A549 (cell line): Measurements from ENCODE around the gene ELAVL4. TPM values are rescaled to one million over a fixed set of nuclear protein-coding genes. Genes with fewer than 3 reads are reported as not detected.

Source experiments
- ATAC-seq, 2 experiments: fragments of 200-7000 bp in 1 of 2; fragments of >200 bp in 1 of 2; cut with Nextera tagmentation in 1 of 2; cut with Tn5 transposase in 1 of 2; 3 replicates each; pipeline versions ENCODE4 v1.8.0 to v1.9.1; 2018 to 2020; ENCODE audit warnings: mild to moderate bottlenecking in 1 of 2, moderate library complexity in 1 of 2
- CTCF ChIA-PET: fragments of 300-600 bp; sonication (Branson Sonifier 250); formaldehyde crosslinking; extraction: SDS; loops from one replicate; lab custom pipeline; 2021; ENCODE audit warnings: antibody characterized with exemption, inconsistent platforms; lab: Yijun Ruan, JAX
- POLR2A ChIA-PET: fragments of 350-600 bp; formaldehyde crosslinking; extraction: SDS; loops from one replicate; lab custom pipeline; 2021; ENCODE audit warnings: antibody characterized with exemption, inconsistent platforms; lab: Yijun Ruan, JAX
- DNase-seq, 2 experiments: peaks; one replicate each; pipeline versions ENCODE4 v3.0.0 to v3.0.0-alpha.2; 2011 to 2016; ENCODE audit warnings: low read depth in 1 of 2, low spot score in 1 of 2
- FAIRE-seq: peaks from 2 replicates; lab custom pipeline; 2011; peaks lifted over from hg19 to GRCh38; lab: Jason Lieb, UNC
- H3K27ac ChIP-seq, 2 experiments: fragments of >200 bp; sonication (Bioruptor Twin); formaldehyde crosslinking; 3 replicates each; pipeline ENCODE4 v1.5.1; 2016 to 2017
- H3K4me1 ChIP-seq: fragments of >200 bp; sonication (Bioruptor Twin); formaldehyde crosslinking; 3 replicates; pipeline ENCODE4 v1.6.1; 2016
- H3K4me2 ChIP-seq: fragments of >200 bp; sonication (Bioruptor Twin); formaldehyde crosslinking; 3 replicates; pipeline ENCODE4 v1.6.1; 2016
- H3K4me3 ChIP-seq: fragments of >200 bp; sonication (Bioruptor Twin); formaldehyde crosslinking; 3 replicates; pipeline ENCODE4 v1.5.1; 2016
- H3K9me3 ChIP-seq: fragments of >200 bp; sonication (Bioruptor Twin); formaldehyde crosslinking; 3 replicates; pipeline ENCODE4 v1.6.1; 2016
- CHD4 ChIP-seq: fragments of 200-600 bp; sonication (generic); IDR thresholded peaks from 2 replicates; pipeline ENCODE4 v1.6.1; 2016; ENCODE audit warnings: antibody characterized with exemption, mild to moderate bottlenecking, borderline replicate concordance
- ESRRA ChIP-seq: fragments of 150-350 bp; IDR thresholded peaks from 2 replicates; pipeline ENCODE4 v1.6.1; 2014; ENCODE audit warnings: mild to moderate bottlenecking, low read length, borderline replicate concordance
- FOSL2 ChIP-seq, 2 experiments: fragments of 450-650 bp in 1 of 2; fragments of >200 bp in 1 of 2; sonication (Bioruptor Twin) in 1 of 2; formaldehyde crosslinking; IDR thresholded peaks; 2 replicates each; pipeline versions ENCODE4 v1.5.0 to v1.6.1; 2016 to 2020; ENCODE audit warnings: mild to moderate bottlenecking in 1 of 2, moderate library complexity in 1 of 2
- GATA3 ChIP-seq: IDR thresholded peaks from 2 replicates; pipeline ENCODE4 v1.6.1; 2012; ENCODE audit warnings: borderline replicate concordance
- HEYL ChIP-seq: fragments of 250-450 bp; sonication (Bioruptor Pico); IDR thresholded peaks from 2 replicates; pipeline ENCODE4 v1.8.0; 2021; ENCODE audit warnings: mild to moderate bottlenecking, moderate library complexity
- KDM1A ChIP-seq: fragments of 200-600 bp; sonication (generic); IDR thresholded peaks from 2 replicates; pipeline ENCODE4 v1.6.1; 2016; ENCODE audit warnings: low read depth, mild to moderate bottlenecking
- MAFK ChIP-seq: fragments of 450-650 bp; IDR thresholded peaks from 2 replicates; pipeline ENCODE4 v1.6.1; 2014; ENCODE audit not compliant: partially characterized antibody
- MAZ ChIP-seq: fragments of 150-350 bp; IDR thresholded peaks from 2 replicates; pipeline ENCODE4 v1.6.1; 2014; ENCODE audit warnings: antibody characterized with exemption, low read depth, low read length, borderline replicate concordance
- MYC ChIP-seq: IDR thresholded peaks from 2 replicates; pipeline ENCODE4 v1.6.1; 2012; ENCODE audit warnings: mild to moderate bottlenecking, inconsistent platforms, low read length, improper control_type of control experiment, borderline replicate concordance
- NFE2L2 ChIP-seq: fragments of 150-350 bp; conservative IDR thresholded peaks from 2 replicates; pipeline ENCODE4 v1.6.1; 2014; ENCODE audit warnings: low read length
- NPAS2 ChIP-seq: fragments of 250-450 bp; sonication (Bioruptor Pico); IDR thresholded peaks from 2 replicates; pipeline ENCODE4 v1.8.0; 2022; ENCODE audit warnings: mild to moderate bottlenecking, moderate library complexity, borderline replicate concordance
- POLR2A ChIP-seq: IDR thresholded peaks from 2 replicates; pipeline ENCODE4 v1.6.1; 2012; ENCODE audit warnings: mild to moderate bottlenecking, low read length
- POLR2AphosphoS2 ChIP-seq: conservative IDR thresholded peaks from 2 replicates; pipeline ENCODE4 v1.6.1; 2012; ENCODE audit warnings: low read length, improper control_type of control experiment, inconsistent platforms
- RCOR1 ChIP-seq: fragments of 150-350 bp; IDR thresholded peaks from 2 replicates; pipeline ENCODE4 v1.6.1; 2014; ENCODE audit warnings: antibody characterized with exemption, low read length, low read depth
- SMC3 ChIP-seq: fragments of >200 bp; sonication (Bioruptor Twin); formaldehyde crosslinking; IDR thresholded peaks from 3 replicates; pipeline ENCODE4 v1.6.1; 2018; ENCODE audit warnings: inconsistent platforms
- TP53 ChIP-seq: fragments of 250-450 bp; sonication (Bioruptor Pico); IDR thresholded peaks from 2 replicates; pipeline ENCODE4 v1.5.0; 2021; ENCODE audit warnings: mild to moderate bottlenecking, moderate library complexity
- ZC3H11A ChIP-seq: fragments of 450-650 bp; IDR thresholded peaks from 2 replicates; pipeline ENCODE4 v1.6.1; 2014; ENCODE audit warnings: antibody characterized with exemption, mild to moderate bottlenecking
- ZSCAN20 ChIP-seq: fragments of 250-450 bp; sonication (Bioruptor Pico); IDR thresholded peaks from 2 replicates; pipeline ENCODE4 v1.8.0; 2022; ENCODE audit warnings: mild to moderate bottlenecking, moderate library complexity
- WGBS: methylation state at CpG from one replicate; pipeline ENCODE4 v1.1.6; 2017; ENCODE audit errors: missing lambda C conversion rate; 5-methylcytosine and 5-hydroxymethylcytosine counted together
- polyA plus RNA-seq, 4 experiments: library from polyadenylated mRNA; depleted of rRNA in 3 of 4; stranded (reverse); fragments of >200 nt; fragmentation: RNase III in 1 of 4; extraction: RNeasy Plus Mini Kit Qiagen cat#74134 plus additional on column Dnase treatment in 1 of 4; gene quantifications; 2 replicates in 3 of 4; 3 replicates in 1 of 4; pipeline ENCODE4 v1.2.3, GENCODE V29; 2011 to 2017
- TF ChIP-seq, protein P1 (sequence below): fragments of 250-450 bp; sonication (Bioruptor Pico); IDR thresholded peaks from 2 replicates; pipeline ENCODE4 v1.5.0; 2020; ENCODE audit warnings: low read depth, mild to moderate bottlenecking, moderate library complexity
- TF ChIP-seq, protein P2 (sequence below): fragments of 200-600 bp; sonication (generic); IDR thresholded peaks from 2 replicates; pipeline ENCODE4 v1.6.1; 2016; ENCODE audit warnings: antibody characterized with exemption, mild to moderate bottlenecking, moderate library complexity
- TF ChIP-seq, protein P3 (sequence below): IDR thresholded peaks from 2 replicates; pipeline ENCODE4 v1.6.1; 2012
- TF ChIP-seq, protein P4 (sequence below): IDR thresholded peaks from 2 replicates; pipeline ENCODE4 v1.6.1; 2012; ENCODE audit warnings: low read depth, borderline replicate concordance
- TF ChIP-seq, protein P5 (sequence below): IDR thresholded peaks from 2 replicates; pipeline ENCODE4 v1.6.1; 2012
- TF ChIP-seq, protein P6 (sequence below): fragments of 250-450 bp; sonication (Bioruptor Pico); IDR thresholded peaks from 2 replicates; pipeline ENCODE4 v1.5.0; 2021; ENCODE audit warnings: mild to moderate bottlenecking, moderate library complexity, borderline replicate concordance
- TF ChIP-seq, protein P7 (sequence below): fragments of 150-350 bp; IDR thresholded peaks from 2 replicates; pipeline ENCODE4 v1.6.1; 2014; ENCODE audit warnings: low read depth, mild to moderate bottlenecking, low read length

The ELAVL4 gene
- polyA plus RNA-seq, 2 of the 4 experiments (the other 2 are of a cell fraction) = not detected

DNA sequence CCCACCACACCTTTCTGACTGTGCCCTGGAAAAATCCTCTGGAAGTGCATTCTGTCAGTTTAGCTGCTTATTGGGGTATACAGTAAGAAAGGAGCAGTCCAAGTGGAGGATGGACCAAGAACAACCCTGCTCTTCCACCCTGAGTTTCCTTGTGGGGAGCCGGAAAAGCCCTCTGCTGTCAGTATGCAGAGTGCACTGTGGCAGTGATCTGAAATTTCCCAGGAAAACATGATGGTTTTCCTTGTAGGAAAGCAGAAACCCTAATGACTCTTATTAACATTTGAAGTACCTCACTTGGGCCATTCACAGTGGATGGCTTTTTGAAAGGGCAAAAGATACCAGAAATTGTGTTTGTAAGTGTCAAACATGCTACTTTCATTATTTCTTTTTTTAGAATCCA, 20.5 kb downstream of the ELAVL4 start:
- WGBS = 30% methylated on average over 1 of the region's 1 CpG
- ChIA-PET CTCF (no interaction called here), POLR2A (no interaction called here)
- Histone ChIP-seq H3K4me3 (no peak overlapping the region), H3K9me3 (no peaks in the 10 kb centered on the region), H3K4me2 (no peak overlapping the region), H3K4me1 (no peaks in the 10 kb centered on the region), H3K27ac (no peak overlapping the region)
- DNase-seq (no peak), ATAC-seq (no peak), FAIRE-seq (no peak)
- TF ChIP-seq MAFK (no peak), SMC3 (no peak), FOSL2 (IDR thresholded peaks at IDR 0.05) (no peak), FOSL2 (CRISPR knock-in tag; IDR thresholded peaks at IDR 0.05) (no peak), ESRRA (no peak), MYC (no peak), KDM1A (no peak)
- TF ChIP-seq, protein P1, sequence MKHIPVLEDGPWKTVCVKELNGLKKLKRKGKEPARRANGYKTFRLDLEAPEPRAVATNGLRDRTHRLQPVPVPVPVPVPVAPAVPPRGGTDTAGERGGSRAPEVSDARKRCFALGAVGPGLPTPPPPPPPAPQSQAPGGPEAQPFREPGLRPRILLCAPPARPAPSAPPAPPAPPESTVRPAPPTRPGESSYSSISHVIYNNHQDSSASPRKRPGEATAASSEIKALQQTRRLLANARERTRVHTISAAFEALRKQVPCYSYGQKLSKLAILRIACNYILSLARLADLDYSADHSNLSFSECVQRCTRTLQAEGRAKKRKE (CRISPR knock-in tag) = no peak
- TF ChIP-seq, protein P2, sequence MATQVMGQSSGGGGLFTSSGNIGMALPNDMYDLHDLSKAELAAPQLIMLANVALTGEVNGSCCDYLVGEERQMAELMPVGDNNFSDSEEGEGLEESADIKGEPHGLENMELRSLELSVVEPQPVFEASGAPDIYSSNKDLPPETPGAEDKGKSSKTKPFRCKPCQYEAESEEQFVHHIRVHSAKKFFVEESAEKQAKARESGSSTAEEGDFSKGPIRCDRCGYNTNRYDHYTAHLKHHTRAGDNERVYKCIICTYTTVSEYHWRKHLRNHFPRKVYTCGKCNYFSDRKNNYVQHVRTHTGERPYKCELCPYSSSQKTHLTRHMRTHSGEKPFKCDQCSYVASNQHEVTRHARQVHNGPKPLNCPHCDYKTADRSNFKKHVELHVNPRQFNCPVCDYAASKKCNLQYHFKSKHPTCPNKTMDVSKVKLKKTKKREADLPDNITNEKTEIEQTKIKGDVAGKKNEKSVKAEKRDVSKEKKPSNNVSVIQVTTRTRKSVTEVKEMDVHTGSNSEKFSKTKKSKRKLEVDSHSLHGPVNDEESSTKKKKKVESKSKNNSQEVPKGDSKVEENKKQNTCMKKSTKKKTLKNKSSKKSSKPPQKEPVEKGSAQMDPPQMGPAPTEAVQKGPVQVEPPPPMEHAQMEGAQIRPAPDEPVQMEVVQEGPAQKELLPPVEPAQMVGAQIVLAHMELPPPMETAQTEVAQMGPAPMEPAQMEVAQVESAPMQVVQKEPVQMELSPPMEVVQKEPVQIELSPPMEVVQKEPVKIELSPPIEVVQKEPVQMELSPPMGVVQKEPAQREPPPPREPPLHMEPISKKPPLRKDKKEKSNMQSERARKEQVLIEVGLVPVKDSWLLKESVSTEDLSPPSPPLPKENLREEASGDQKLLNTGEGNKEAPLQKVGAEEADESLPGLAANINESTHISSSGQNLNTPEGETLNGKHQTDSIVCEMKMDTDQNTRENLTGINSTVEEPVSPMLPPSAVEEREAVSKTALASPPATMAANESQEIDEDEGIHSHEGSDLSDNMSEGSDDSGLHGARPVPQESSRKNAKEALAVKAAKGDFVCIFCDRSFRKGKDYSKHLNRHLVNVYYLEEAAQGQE = no peak
- TF ChIP-seq, protein P3, sequence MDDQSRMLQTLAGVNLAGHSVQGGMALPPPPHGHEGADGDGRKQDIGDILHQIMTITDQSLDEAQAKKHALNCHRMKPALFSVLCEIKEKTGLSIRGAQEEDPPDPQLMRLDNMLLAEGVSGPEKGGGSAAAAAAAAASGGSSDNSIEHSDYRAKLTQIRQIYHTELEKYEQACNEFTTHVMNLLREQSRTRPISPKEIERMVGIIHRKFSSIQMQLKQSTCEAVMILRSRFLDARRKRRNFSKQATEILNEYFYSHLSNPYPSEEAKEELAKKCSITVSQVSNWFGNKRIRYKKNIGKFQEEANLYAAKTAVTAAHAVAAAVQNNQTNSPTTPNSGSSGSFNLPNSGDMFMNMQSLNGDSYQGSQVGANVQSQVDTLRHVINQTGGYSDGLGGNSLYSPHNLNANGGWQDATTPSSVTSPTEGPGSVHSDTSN = no peak
- TF ChIP-seq, protein P4, sequence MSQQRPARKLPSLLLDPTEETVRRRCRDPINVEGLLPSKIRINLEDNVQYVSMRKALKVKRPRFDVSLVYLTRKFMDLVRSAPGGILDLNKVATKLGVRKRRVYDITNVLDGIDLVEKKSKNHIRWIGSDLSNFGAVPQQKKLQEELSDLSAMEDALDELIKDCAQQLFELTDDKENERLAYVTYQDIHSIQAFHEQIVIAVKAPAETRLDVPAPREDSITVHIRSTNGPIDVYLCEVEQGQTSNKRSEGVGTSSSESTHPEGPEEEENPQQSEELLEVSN = no peak
- TF ChIP-seq, protein P5, sequence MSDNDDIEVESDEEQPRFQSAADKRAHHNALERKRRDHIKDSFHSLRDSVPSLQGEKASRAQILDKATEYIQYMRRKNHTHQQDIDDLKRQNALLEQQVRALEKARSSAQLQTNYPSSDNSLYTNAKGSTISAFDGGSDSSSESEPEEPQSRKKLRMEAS = no peak
- TF ChIP-seq, protein P6, sequence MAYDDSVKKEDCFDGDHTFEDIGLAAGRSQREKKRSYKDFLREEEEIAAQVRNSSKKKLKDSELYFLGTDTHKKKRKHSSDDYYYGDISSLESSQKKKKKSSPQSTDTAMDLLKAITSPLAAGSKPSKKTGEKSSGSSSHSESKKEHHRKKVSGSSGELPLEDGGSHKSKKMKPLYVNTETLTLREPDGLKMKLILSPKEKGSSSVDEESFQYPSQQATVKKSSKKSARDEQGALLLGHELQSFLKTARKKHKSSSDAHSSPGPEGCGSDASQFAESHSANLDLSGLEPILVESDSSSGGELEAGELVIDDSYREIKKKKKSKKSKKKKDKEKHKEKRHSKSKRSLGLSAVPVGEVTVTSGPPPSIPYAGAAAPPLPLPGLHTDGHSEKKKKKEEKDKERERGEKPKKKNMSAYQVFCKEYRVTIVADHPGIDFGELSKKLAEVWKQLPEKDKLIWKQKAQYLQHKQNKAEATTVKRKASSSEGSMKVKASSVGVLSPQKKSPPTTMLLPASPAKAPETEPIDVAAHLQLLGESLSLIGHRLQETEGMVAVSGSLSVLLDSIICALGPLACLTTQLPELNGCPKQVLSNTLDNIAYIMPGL = no peak

DNA sequence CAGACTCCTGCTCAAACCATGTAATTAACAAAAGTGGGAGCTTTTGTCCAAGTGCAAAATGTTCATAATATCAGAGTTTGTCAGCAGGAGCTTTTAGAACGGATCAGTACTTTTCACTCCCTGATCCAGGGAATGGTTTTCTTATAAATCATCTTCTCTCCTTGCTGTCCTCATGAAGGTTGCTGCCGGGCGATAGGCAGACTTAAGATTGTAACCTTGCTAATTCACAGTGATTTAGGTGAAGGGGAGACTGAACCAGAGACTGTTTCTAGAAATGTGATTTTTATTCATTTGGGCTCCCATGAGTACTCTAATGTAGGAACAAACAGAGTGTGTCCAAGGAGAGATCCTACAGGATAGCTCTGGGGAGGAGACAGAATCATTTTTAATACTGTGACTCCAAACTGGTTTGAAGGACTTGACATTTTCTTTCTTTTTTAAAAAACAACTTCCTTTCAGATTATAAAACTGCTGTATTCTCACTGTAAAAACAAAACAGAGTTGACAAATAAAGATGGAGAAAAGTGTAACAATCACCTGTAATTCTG, 23.7 kb downstream of the ELAVL4 start:
- no peak for TF ChIP-seq TP53
- no peak for TF ChIP-seq RCOR1
- no peak for TF ChIP-seq CHD4
- TF ChIP-seq NPAS2 (CRISPR knock-in tag) = no peak
- TF ChIP-seq HEYL (CRISPR knock-in tag) = no peak
- no peak for TF ChIP-seq SMC3
- TF ChIP-seq ZC3H11A = no peak
- TF ChIP-seq ZSCAN20 (CRISPR knock-in tag) = no peak
- TF ChIP-seq, protein P7, sequence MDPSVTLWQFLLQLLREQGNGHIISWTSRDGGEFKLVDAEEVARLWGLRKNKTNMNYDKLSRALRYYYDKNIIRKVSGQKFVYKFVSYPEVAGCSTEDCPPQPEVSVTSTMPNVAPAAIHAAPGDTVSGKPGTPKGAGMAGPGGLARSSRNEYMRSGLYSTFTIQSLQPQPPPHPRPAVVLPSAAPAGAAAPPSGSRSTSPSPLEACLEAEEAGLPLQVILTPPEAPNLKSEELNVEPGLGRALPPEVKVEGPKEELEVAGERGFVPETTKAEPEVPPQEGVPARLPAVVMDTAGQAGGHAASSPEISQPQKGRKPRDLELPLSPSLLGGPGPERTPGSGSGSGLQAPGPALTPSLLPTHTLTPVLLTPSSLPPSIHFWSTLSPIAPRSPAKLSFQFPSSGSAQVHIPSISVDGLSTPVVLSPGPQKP = no peak
- TF ChIP-seq MAZ = no peak
- TF ChIP-seq MAFK = no peak
- no peak for TF ChIP-seq POLR2AphosphoS2
- TF ChIP-seq GATA3 = no peak
- TF ChIP-seq NFE2L2 = no peak
- TF ChIP-seq POLR2A = no peak
- TF ChIP-seq, protein P4 = no peak
- TF ChIP-seq, all 56 proteins: peak for 0
- Histone ChIP-seq H3K4me1 (no peaks in the 10 kb centered on the region), H3K27ac (no peak overlapping the region), H3K4me3 (no peak overlapping the region), H3K4me2 (no peak overlapping the region), H3K9me3 (no peaks in the 10 kb centered on the region)
- FAIRE-seq (no peak), DNase-seq (no peak), ATAC-seq (no peak)
- 55% methylated on average over 3 of the region's 3 CpGs for WGBS
- POLR2A ChIA-PET = no interaction called here
- CTCF ChIA-PET = no interaction called here
